Measurements from ENCODE around the gene INPP5E. TPM values are rescaled to one million over a fixed set of nuclear protein-coding genes. Genes with fewer than 3 reads are reported as not detected.

INPP5E gene
- total RNA-seq, 2 experiments from 2014 or later = 17.2 to 19.4 TPM

GRCh38 chr9:136454026-136454796 lies 14.6 kb upstream of the INPP5E start:
- Mint-ChIP-seq H3K36me3 (ENCODE audit: low read depth) (peaks cover 87% of the 10 kb centered on the region), H3K27ac (no peak overlapping the region), H3K4me3 (no peak overlapping the region), H3K27me3 (no peaks in the 10 kb centered on the region), H3K4me1 (ENCODE audit: low read depth) (no peaks in the 10 kb centered on the region), H3K9me3 (no peaks in the 10 kb centered on the region)
- intact Hi-C loops (cut with DNase I, micrococcal nuclease) = no loop called here
- ATAC-seq (ENCODE audit: poor library complexity) (no peak), DNase-seq (no peak)
- Histone ChIP-seq H3K36me3 (ENCODE audit: insufficient read depth, low read length) (peaks cover 86% of the 10 kb centered on the region), H3K4me3 (ENCODE audit: low read length) (no peak overlapping the region), H3K4me1 (ENCODE audit: insufficient read depth, low read length) (no peaks in the 10 kb centered on the region), H3K27ac (ENCODE audit: low read depth in 1 of 2, low read length in 2 of 2) (no peak overlapping the region), H3K9me3 (ENCODE audit: control insufficient read depth in 1 of 2, insufficient read depth in 1 of 2, low read length in 2 of 2) (no peaks in the 10 kb centered on the region), H3K27me3 (ENCODE audit: control insufficient read depth in 1 of 2, insufficient read depth in 2 of 2, low read length in 2 of 2) (no peaks in the 10 kb centered on the region)
- no peak for TF ChIP-seq CTCF (IDR thresholded peaks at IDR 0.05)
- ChIA-PET CTCF (no interaction called here), POLR2A (no interaction called here)

GRCh38 chr9:136453326-136453725 lies 13.7 kb upstream of the INPP5E start:
- Mint-ChIP-seq H3K4me1 (ENCODE audit: low read depth) (no peaks in the 10 kb centered on the region), H3K9me3 (no peaks in the 10 kb centered on the region), H3K4me3 (no peak overlapping the region), H3K27me3 (no peaks in the 10 kb centered on the region), H3K27ac (no peak overlapping the region), H3K36me3 (ENCODE audit: low read depth) (peaks cover 87% of the 10 kb centered on the region)
- intact Hi-C loops (cut with DNase I, micrococcal nuclease) = no loop called here
- no peak for TF ChIP-seq CTCF (IDR thresholded peaks at IDR 0.05)
- Histone ChIP-seq H3K36me3 (ENCODE audit: insufficient read depth, low read length) (peaks cover 88% of the 10 kb centered on the region), H3K4me3 (ENCODE audit: low read length) (no peak overlapping the region), H3K27me3 (ENCODE audit: control insufficient read depth in 1 of 2, insufficient read depth in 2 of 2, low read length in 2 of 2) (no peaks in the 10 kb centered on the region), H3K27ac (ENCODE audit: low read depth in 1 of 2, low read length in 2 of 2) (no peak overlapping the region), H3K4me1 (ENCODE audit: insufficient read depth, low read length) (no peaks in the 10 kb centered on the region), H3K9me3 (ENCODE audit: control insufficient read depth in 1 of 2, insufficient read depth in 1 of 2, low read length in 2 of 2) (no peaks in the 10 kb centered on the region)
- CTCF ChIA-PET = no interaction called here
- POLR2A ChIA-PET = no interaction called here
- no peak for DNase-seq
- ATAC-seq (ENCODE audit: poor library complexity) = no peak

- H3K4me1 ChIP-seq (ENCODE audit: insufficient read depth, low read length) = no peaks in the 10 kb centered on the region
- POLR2A ChIA-PET = no interaction called here
- TF ChIP-seq CTCF (IDR thresholded peaks at IDR 0.05) = no peak
- no peaks in the 10 kb centered on the region for H3K27me3 Mint-ChIP-seq
- no peaks in the 10 kb centered on the region for H3K9me3 Mint-ChIP-seq
- H3K9me3 ChIP-seq (ENCODE audit: control insufficient read depth in 1 of 2, insufficient read depth in 1 of 2, low read length in 2 of 2) = no peaks in the 10 kb centered on the region
- CTCF ChIA-PET = no interaction called here
- peaks cover 87% of the 10 kb centered on the region for H3K36me3 Mint-ChIP-seq (ENCODE audit: low read depth)
- no peak overlapping the region for H3K4me3 ChIP-seq (ENCODE audit: low read length)
- ATAC-seq (ENCODE audit: poor library complexity) (no peak), DNase-seq (no peak)
- no peak overlapping the region for H3K27ac ChIP-seq (ENCODE audit: low read depth in 1 of 2, low read length in 2 of 2)
- no peak overlapping the region for H3K27ac Mint-ChIP-seq
- no peaks in the 10 kb centered on the region for H3K27me3 ChIP-seq (ENCODE audit: control insufficient read depth in 1 of 2, insufficient read depth in 2 of 2, low read length in 2 of 2)
- intact Hi-C loops (cut with DNase I, micrococcal nuclease) = no loop called here
- no peak overlapping the region for H3K4me3 Mint-ChIP-seq
- no peaks in the 10 kb centered on the region for H3K4me1 Mint-ChIP-seq (ENCODE audit: low read depth)
- H3K36me3 ChIP-seq (ENCODE audit: insufficient read depth, low read length) = peaks cover 89% of the 10 kb centered on the region
These were observed 11.7 kb upstream of the INPP5E start for GRCh38 chr9:136451221-136451877.
